SK-N-MC (cell line): ENCODE results near the gene SRM.
A peak's percentile ranks its signal among the peaks of the same experiment; 100 is the strongest.

Source experiments
- DNase-seq: peaks from one replicate; pipeline ENCODE4 v3.0.0-alpha.2; 2011; ENCODE audit warnings: low read depth, low spot score
- H3K27ac ChIP-seq: fragments of 200-600 bp; sonication (generic); 2 replicates; pipeline ENCODE4 v1.5.1; 2016; ENCODE audit warnings: mixed run types
- H3K36me3 ChIP-seq: fragments of 200-600 bp; sonication (generic); 2 replicates; pipeline ENCODE4 v1.6.1; 2017; ENCODE audit warnings: antibody characterized with exemption, low read length, mixed read lengths; ENCODE audit not compliant: insufficient read depth
- H3K4me3 ChIP-seq: fragments of 200-600 bp; sonication (generic); 2 replicates; pipeline ENCODE4 v1.5.1; 2016
- H3K9ac ChIP-seq: fragments of 200-600 bp; sonication (generic); 2 replicates; pipeline ENCODE4 v1.8.0; 2017; ENCODE audit warnings: mixed run types, mixed read lengths; ENCODE audit not compliant: insufficient read length
- H3K9me3 ChIP-seq: fragments of 200-600 bp; sonication (generic); 2 replicates; pipeline ENCODE4 v1.6.1; 2017; ENCODE audit warnings: low read depth, mild to moderate bottlenecking, antibody characterized with exemption, low read length, moderate library complexity, mixed read lengths
- EZH2 ChIP-seq: fragments of 200-600 bp; sonication (generic); IDR thresholded peaks from one replicate; pipeline ENCODE4 v1.6.1; 2017; ENCODE audit warnings: antibody characterized with exemption
- FOXP2 ChIP-seq: optimal IDR thresholded peaks from 2 replicates; pipeline ENCODE3; 2011; ENCODE audit warnings: mild to moderate bottlenecking, moderate library complexity; ENCODE audit not compliant: insufficient read depth; ENCODE audit errors: extremely low read length, control extremely low read depth
- POLR2AphosphoS5 ChIP-seq: IDR thresholded peaks from 2 replicates; pipeline ENCODE4 v1.6.1; 2012; ENCODE audit warnings: mild to moderate bottlenecking, low read depth, low read length, borderline replicate concordance

The SRM gene

GRCh38 chr1:11059155-11059967 lies 457 bp downstream of the SRM start:
- Histone ChIP-seq H3K9me3 (no peaks in the 10 kb centered on the region), H3K27ac (0 out of 2 replicates have a peak overlapping the region, but pooled peaks have one; percentile 19), H3K9ac (peak overlapping the region; percentile 91), H3K36me3 (peaks cover 31% of the 10 kb centered on the region), H3K4me3 (peak overlapping the region; percentile 92)
- no peak for TF ChIP-seq FOXP2
- no peak for TF ChIP-seq EZH2
- TF ChIP-seq POLR2AphosphoS5: no peak
- DNase-seq: no peak

GRCh38 chr1:11058595-11059154 lies 1.1 kb downstream of the SRM start:
- TF ChIP-seq POLR2AphosphoS5 (no peak), FOXP2 (no peak), EZH2 (no peak)
- H3K4me3 ChIP-seq: peak overlapping the region; percentile 92
- peak overlapping the region; percentile 91 for H3K9ac ChIP-seq
- H3K36me3 ChIP-seq: peaks cover 32% of the 10 kb centered on the region
- no peak overlapping the region for H3K27ac ChIP-seq
- no peaks in the 10 kb centered on the region for H3K9me3 ChIP-seq
- DNase-seq: no peak

- H3K27ac ChIP-seq: no peak overlapping the region
- DNase-seq: no peak
- no peak overlapping the region for H3K4me3 ChIP-seq
- H3K9me3 ChIP-seq: no peaks in the 10 kb centered on the region
- peaks cover 29% of the 10 kb centered on the region for H3K36me3 ChIP-seq
- TF ChIP-seq EZH2: no peak
- TF ChIP-seq POLR2AphosphoS5: no peak
- no peak for TF ChIP-seq FOXP2
- H3K9ac ChIP-seq: no peak overlapping the region
Observed at GRCh38 chr1:11058026-11058425, 1.8 kb downstream of the SRM start.

- Histone ChIP-seq H3K4me3 (no peak overlapping the region), H3K9ac (no peak overlapping the region), H3K9me3 (no peaks in the 10 kb centered on the region), H3K27ac (no peak overlapping the region), H3K36me3 (peaks cover 29% of the 10 kb centered on the region)
- no peak for DNase-seq
- TF ChIP-seq POLR2AphosphoS5: no peak
- no peak for TF ChIP-seq EZH2
- no peak for TF ChIP-seq FOXP2
Observed at GRCh38 chr1:11057477-11057876, 2.3 kb downstream of the SRM start.

GRCh38 chr1:11056504-11056903 lies 3.3 kb downstream of the SRM start:
- Histone ChIP-seq H3K9me3 (no peaks in the 10 kb centered on the region), H3K4me3 (no peak overlapping the region), H3K9ac (no peak overlapping the region), H3K27ac (no peak overlapping the region), H3K36me3 (peaks cover 25% of the 10 kb centered on the region)
- DNase-seq: no peak
- no peak for TF ChIP-seq POLR2AphosphoS5
- no peak for TF ChIP-seq FOXP2
- no peak for TF ChIP-seq EZH2

- H3K27ac ChIP-seq: no peak overlapping the region
- no peak overlapping the region for H3K4me3 ChIP-seq
- no peak overlapping the region for H3K9ac ChIP-seq
- H3K9me3 ChIP-seq: no peaks in the 10 kb centered on the region
- TF ChIP-seq FOXP2: no peak
- no peak for TF ChIP-seq POLR2AphosphoS5
- no peak for TF ChIP-seq EZH2
- DNase-seq: no peak
- H3K36me3 ChIP-seq: peaks cover 25% of the 10 kb centered on the region
Observed at GRCh38 chr1:11055676-11056075, 4.1 kb downstream of the SRM start.

GRCh38 chr1:11054666-11055065 lies 5.2 kb downstream of the SRM start:
- DNase-seq: no peak
- Histone ChIP-seq H3K9me3 (no peaks in the 10 kb centered on the region), H3K36me3 (peaks cover 25% of the 10 kb centered on the region), H3K27ac (no peak overlapping the region), H3K4me3 (no peak overlapping the region), H3K9ac (no peak overlapping the region)
- TF ChIP-seq EZH2 (no peak), POLR2AphosphoS5 (no peak), FOXP2 (no peak)

GRCh38 chr1:11054181-11054580 lies 5.6 kb downstream of the SRM start:
- Histone ChIP-seq H3K9ac (no peak overlapping the region), H3K36me3 (peaks cover 25% of the 10 kb centered on the region), H3K9me3 (no peaks in the 10 kb centered on the region), H3K4me3 (no peak overlapping the region), H3K27ac (no peak overlapping the region)
- no peak for DNase-seq
- TF ChIP-seq FOXP2 (no peak), EZH2 (no peak)

GRCh38 chr1:11053758-11054137 lies 6.1 kb downstream of the SRM start:
- no peak overlapping the region for H3K27ac ChIP-seq
- H3K4me3 ChIP-seq: no peak overlapping the region
- H3K9me3 ChIP-seq: no peaks in the 10 kb centered on the region
- no peak overlapping the region for H3K9ac ChIP-seq
- TF ChIP-seq FOXP2 (no peak), EZH2 (no peak), POLR2AphosphoS5 (peak; percentile 73; the same call in 1 of the 2 replicates)
- no peak for DNase-seq
- peaks cover 25% of the 10 kb centered on the region for H3K36me3 ChIP-seq
